NCI-H2171 treated with DMSO at 0.1 percent for 48 hours (cell line): ENCODE data around the gene SLC6A19.
"Not testable (repeated sequence)": the region's sequence is repeated elsewhere in the genome, so short reads cannot be mapped to it uniquely, and the experiment has no call there.

ENCODE experiments used
- DNase-seq: peaks from one replicate; lab custom pipeline; 2025; lab: John Stamatoyannopoulos, UW

The SLC6A19 gene

GRCh38 chr5:1265461-1266455 is 64.4 kb downstream of the SLC6A19 start:
- no peak for DNase-seq

DNA sequence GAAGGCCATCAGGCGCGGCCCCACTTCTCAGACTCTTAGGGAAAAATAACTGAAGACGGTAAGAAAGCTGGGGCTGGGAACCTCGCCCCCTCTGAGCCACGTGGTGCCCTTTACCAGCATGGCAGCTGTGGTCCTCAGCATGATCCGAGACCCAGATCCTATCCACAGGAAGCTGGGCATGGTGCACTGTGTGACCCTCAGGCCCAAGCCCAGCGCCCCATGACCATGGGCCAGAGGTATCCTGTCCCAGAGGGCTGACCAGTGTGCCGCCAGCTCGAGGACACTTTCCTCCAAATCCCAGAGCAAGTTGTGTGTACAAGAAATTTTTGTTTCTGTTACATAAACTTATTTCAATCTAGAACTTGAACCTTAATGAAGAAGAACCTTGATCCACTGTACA is 65.4 kb downstream of the SLC6A19 start:
- no peak for DNase-seq

DNA sequence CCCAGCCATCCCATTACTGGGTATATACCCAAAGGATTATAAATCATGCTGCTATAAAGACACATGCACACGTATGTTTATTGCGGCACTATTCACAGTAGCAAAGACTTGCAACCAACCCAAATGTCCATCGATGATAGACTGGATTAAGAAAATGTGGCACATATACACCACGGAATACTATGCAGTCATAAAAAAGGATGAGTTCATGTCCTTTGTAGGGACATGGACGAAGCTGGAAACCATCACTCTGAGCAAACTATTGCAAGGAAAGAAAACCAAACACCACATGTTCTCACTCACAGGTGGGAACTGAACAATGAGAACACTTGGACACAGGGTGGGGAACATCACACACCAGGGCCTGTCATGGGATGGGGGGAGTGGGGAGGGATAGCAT is 66.1 kb downstream of the SLC6A19 start:
- DNase-seq = not testable (repeated sequence)

DNA sequence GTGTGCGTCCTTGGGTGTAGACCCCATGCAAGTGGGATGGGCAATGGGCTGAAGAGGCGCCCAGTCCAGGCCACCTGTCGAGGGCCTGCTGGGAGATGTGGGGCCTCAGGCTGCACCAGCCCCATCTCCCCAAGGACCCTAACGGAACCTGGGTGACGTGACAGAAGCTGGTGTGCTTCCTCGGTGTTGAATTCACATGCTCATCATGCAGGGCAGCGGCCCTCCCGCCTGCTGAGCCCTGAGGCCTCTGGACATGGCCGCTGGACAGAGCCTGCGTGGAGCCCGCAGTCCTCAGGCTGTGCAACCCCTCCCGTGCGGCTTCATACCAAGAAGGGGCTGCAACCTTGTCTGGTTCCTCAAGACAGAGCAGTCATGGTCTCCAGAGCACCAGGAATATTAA is 66.7 kb downstream of the SLC6A19 start:
- DNase-seq = no peak

DNA sequence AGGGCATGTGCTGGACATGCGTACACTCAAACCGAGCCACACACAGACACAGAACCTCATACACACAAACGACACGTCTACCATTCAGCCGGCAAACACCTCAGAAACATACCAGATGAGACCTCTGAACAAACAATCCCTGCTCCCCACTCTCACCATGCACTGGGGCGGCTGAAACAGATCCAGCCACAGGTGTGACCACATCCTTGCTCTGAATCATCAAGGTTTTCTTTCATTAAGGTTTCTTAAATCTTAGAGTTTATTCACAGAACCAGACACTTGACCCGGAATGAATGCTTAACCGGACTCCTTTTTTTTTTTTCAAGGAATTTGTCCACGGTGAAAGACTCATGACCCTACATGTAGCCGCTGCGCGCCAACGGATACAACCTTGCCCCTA is 67.3 kb downstream of the SLC6A19 start:
- no peak for DNase-seq

- no peak for DNase-seq
Measured at GRCh38 chr5:1270426-1270825, 69.0 kb downstream of the SLC6A19 start.

GRCh38 chr5:1270933-1271914 is 69.8 kb downstream of the SLC6A19 start:
- DNase-seq = no peak

GRCh38 chr5:1272201-1272600 is 70.8 kb downstream of the SLC6A19 start:
- DNase-seq = no peak

DNA sequence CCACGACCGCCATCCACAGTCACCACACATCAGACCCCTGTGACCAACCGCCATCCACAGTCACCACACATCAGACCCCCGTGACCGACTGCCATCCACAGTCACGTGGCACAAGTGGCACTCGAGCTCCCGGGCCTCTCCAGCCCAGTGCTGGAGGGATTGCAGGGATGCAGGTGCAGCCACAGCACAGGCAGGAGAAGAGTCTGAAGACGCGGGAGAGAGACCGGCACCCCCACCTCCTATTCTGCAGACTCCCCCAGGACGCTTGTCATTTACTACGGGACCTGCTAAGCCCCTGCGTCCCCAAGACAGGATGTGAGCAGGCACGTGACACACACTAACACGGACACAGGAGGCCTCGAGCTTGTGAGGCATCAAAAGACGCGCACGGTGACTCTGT is 72.3 kb downstream of the SLC6A19 start:
- DNase-seq = no peak

DNA sequence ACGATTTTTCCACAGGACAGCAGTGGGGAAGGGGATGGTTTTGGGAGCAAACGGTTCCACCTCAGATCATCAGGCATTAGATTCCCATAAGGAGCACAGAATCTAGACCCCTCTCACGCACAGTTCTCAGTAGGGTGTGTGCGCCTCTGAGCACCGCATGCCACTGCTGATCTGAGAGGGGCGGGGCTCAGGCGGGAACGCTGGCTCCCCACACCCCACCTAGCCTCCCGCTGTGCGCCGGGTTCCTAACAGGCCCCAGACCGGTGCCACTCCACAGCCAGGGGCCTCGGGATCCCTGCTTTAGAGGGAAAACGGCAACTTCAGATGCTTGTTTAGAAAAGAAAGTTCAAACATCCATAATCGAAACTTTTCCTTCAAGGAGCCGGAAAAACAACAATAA is 73.1 kb downstream of the SLC6A19 start:
- no peak for DNase-seq
